WTC11 (cell line): Measurements from ENCODE around the gene PROSER3.

Experiments
- CREB1 ChIP-seq: sonication (generic); formaldehyde crosslinking; IDR thresholded peaks from 2 replicates; pipeline ENCODE4 v1.8.0; 2023; ENCODE audit warnings: mild to moderate bottlenecking, missing genetic modification reagents
- ELF4 ChIP-seq: sonication (generic); formaldehyde crosslinking; IDR thresholded peaks from 2 replicates; pipeline ENCODE4 v1.8.1; 2022; ENCODE audit warnings: low read depth, mild to moderate bottlenecking, moderate library complexity, missing genetic modification reagents
- JUN ChIP-seq: sonication (generic); formaldehyde crosslinking; IDR thresholded peaks from 2 replicates; pipeline ENCODE4 v1.8.0; 2023; ENCODE audit warnings: mild to moderate bottlenecking, missing genetic modification reagents
- KAT7 ChIP-seq: sonication (generic); formaldehyde crosslinking; IDR thresholded peaks from 2 replicates; pipeline ENCODE4 v1.8.1; 2023; ENCODE audit warnings: missing genetic modification reagents, mild to moderate bottlenecking, borderline replicate concordance
- MAX ChIP-seq: sonication (generic); formaldehyde crosslinking; IDR thresholded peaks from 2 replicates; pipeline ENCODE4 v1.8.0; 2022; ENCODE audit warnings: mild to moderate bottlenecking, missing genetic modification reagents
- PRDM15 ChIP-seq: sonication (generic); formaldehyde crosslinking; IDR thresholded peaks from 2 replicates; pipeline ENCODE4 v1.8.0; 2022; ENCODE audit warnings: missing genetic modification reagents
- TCF7 ChIP-seq: sonication (generic); formaldehyde crosslinking; IDR thresholded peaks from 2 replicates; pipeline ENCODE4 v1.8.0; 2022; ENCODE audit warnings: mild to moderate bottlenecking, low read depth, missing genetic modification reagents, moderate library complexity
- TF ChIP-seq, protein P1 (sequence below): fragments of 200-600 bp; IDR thresholded peaks from 2 replicates; pipeline ENCODE4 v1.8.0; 2022; ENCODE audit warnings: antibody characterized with exemption
- TF ChIP-seq, protein P2 (sequence below): sonication (generic); formaldehyde crosslinking; conservative IDR thresholded peaks from 2 replicates; pipeline ENCODE4 v1.8.1; 2022; ENCODE audit warnings: mild to moderate bottlenecking, missing genetic modification reagents

- no peak for TF ChIP-seq ELF4
- TF ChIP-seq, protein P1, sequence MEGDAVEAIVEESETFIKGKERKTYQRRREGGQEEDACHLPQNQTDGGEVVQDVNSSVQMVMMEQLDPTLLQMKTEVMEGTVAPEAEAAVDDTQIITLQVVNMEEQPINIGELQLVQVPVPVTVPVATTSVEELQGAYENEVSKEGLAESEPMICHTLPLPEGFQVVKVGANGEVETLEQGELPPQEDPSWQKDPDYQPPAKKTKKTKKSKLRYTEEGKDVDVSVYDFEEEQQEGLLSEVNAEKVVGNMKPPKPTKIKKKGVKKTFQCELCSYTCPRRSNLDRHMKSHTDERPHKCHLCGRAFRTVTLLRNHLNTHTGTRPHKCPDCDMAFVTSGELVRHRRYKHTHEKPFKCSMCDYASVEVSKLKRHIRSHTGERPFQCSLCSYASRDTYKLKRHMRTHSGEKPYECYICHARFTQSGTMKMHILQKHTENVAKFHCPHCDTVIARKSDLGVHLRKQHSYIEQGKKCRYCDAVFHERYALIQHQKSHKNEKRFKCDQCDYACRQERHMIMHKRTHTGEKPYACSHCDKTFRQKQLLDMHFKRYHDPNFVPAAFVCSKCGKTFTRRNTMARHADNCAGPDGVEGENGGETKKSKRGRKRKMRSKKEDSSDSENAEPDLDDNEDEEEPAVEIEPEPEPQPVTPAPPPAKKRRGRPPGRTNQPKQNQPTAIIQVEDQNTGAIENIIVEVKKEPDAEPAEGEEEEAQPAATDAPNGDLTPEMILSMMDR, result no peak
- TF ChIP-seq CREB1 (CRISPR knock-in tag), result no peak
- TF ChIP-seq, protein P2, sequence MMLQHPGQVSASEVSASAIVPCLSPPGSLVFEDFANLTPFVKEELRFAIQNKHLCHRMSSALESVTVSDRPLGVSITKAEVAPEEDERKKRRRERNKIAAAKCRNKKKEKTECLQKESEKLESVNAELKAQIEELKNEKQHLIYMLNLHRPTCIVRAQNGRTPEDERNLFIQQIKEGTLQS (CRISPR knock-in tag), result no peak
- TF ChIP-seq PRDM15, result no peak
- no peak for TF ChIP-seq MAX (CRISPR knock-in tag)
- TF ChIP-seq TCF7, result no peak
- TF ChIP-seq JUN (CRISPR knock-in tag), result no peak
- no peak for TF ChIP-seq KAT7 (CRISPR knock-in tag)
Measured at GRCh38 chr19:35757749-35758608, at the start of gene PROSER3.
